Smooth muscle cell (in vitro differentiated cells): ENCODE results near the gene DERL3. TPM values are rescaled to one million over a fixed set of nuclear protein-coding genes. Genes with fewer than 3 reads are reported as not detected.

Experiments used
- DNase-seq: peaks from one replicate; lab custom pipeline; 2025; ENCODE audit not compliant: unreplicated experiment; lab: John Stamatoyannopoulos, UW
- H2AFZ ChIP-seq: fragments of 200-600 bp; sonication (generic); 2 replicates; pipeline ENCODE4 v1.6.0; 2016; ENCODE audit warnings: antibody characterized with exemption, low read depth, mild to moderate bottlenecking
- H3F3A ChIP-seq: fragments of 200-600 bp; sonication (generic); 2 replicates; pipeline ENCODE4 v1.6.0; 2017; ENCODE audit warnings: antibody characterized with exemption, low read depth
- H3K27ac ChIP-seq: fragments of 200-600 bp; sonication (generic); 2 replicates; pipeline ENCODE4 v1.5.1; 2016; ENCODE audit warnings: low read depth, mild to moderate bottlenecking
- H3K27me3 ChIP-seq: fragments of 200-600 bp; sonication (generic); 2 replicates; pipeline ENCODE4 v1.6.1; 2016; ENCODE audit warnings: low read depth, mild to moderate bottlenecking
- H3K36me3 ChIP-seq: fragments of 200-600 bp; sonication (generic); 2 replicates; pipeline ENCODE4 v1.5.1; 2016; ENCODE audit warnings: low read depth
- H3K4me1 ChIP-seq: fragments of 200-600 bp; sonication (generic); 2 replicates; pipeline ENCODE4 v1.5.1; 2016; ENCODE audit warnings: low read depth
- H3K4me2 ChIP-seq: fragments of 200-600 bp; sonication (generic); 2 replicates; pipeline ENCODE4 v1.6.0; 2016; ENCODE audit warnings: mild to moderate bottlenecking
- H3K4me3 ChIP-seq: fragments of 200-600 bp; sonication (generic); 2 replicates; pipeline ENCODE4 v1.5.1; 2016; ENCODE audit warnings: mild to moderate bottlenecking
- H3K79me2 ChIP-seq: fragments of 200-600 bp; sonication (generic); 2 replicates; pipeline ENCODE4 v1.6.0; 2016; ENCODE audit warnings: low read depth, mild to moderate bottlenecking
- H3K9ac ChIP-seq: fragments of 200-600 bp; sonication (generic); 2 replicates; pipeline ENCODE4 v1.6.0; 2016; ENCODE audit warnings: low read depth
- H3K9me3 ChIP-seq: fragments of 200-600 bp; sonication (generic); replicated peaks from 2 replicates; pipeline ENCODE4 v1.5.1; 2016; ENCODE audit warnings: low read depth
- H4K20me1 ChIP-seq: fragments of 200-600 bp; sonication (generic); 2 replicates; pipeline ENCODE4 v1.6.0; 2016; ENCODE audit warnings: low read depth
- WGBS: methylation state at CpG from one replicate; pipeline ENCODE4 v1.1.7; 2016; ENCODE audit warnings: low lambda C conversion rate; 5-methylcytosine and 5-hydroxymethylcytosine counted together
- polyA plus RNA-seq: library from polyadenylated mRNA; unstranded; fragments of >200 nt; fragmentation: Nextera tagmentation; extraction: Ambion mirVana; gene quantifications from 2 replicates; pipeline ENCODE4 v1.2.1, GENCODE V29; 2016
- total RNA-seq: library from RNA; depleted of rRNA; stranded (reverse); fragments of >200 nt; gene quantifications from 2 replicates; pipeline ENCODE4 v1.2.3, GENCODE V29; 2014
- TF ChIP-seq, protein P1 (sequence below): fragments of 200-600 bp; sonication (generic); IDR thresholded peaks from 2 replicates; pipeline ENCODE4 v1.5.1; 2017; ENCODE audit warnings: borderline replicate concordance, mild to moderate bottlenecking, antibody characterized with exemption; ENCODE audit not compliant: insufficient read depth, poor library complexity, severe bottlenecking

Gene DERL3
- total and polyA plus RNA-seq, 2 experiments from 2014 or later = 0.63 to 4.2 TPM

DNA sequence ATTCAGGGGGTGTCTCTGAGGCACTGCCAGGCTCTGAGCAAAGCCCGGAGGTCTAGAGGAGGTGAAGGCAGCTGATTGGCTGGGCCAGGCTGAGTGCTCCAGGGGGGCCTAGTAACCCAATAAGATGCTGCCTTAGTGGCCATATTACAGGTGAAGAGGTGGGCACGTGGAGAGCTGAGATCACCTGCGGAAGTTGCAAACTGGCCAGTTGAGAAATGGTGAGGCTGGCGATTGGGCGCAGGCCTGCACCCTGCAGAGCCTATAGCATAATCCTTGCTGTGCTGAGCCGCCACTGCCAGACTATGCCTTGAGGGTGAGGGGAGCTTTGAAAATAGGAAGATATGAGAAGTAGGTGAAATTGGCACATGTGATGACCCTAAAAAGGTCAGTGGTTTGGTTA, 21.7 kb downstream of the DERL3 start:
- H3K4me1 ChIP-seq = peaks cover 6% of the 10 kb centered on the region
- H3K9ac ChIP-seq = no peak overlapping the region
- H2AFZ ChIP-seq = no peak overlapping the region
- H3K9me3 ChIP-seq = no peaks in the 10 kb centered on the region
- no peaks in the 10 kb centered on the region for H3K27me3 ChIP-seq
- H3K4me3 ChIP-seq = no peak overlapping the region
- WGBS = 97% methylated on average over 6 of the region's 6 CpGs
- no peaks in the 10 kb centered on the region for H3K79me2 ChIP-seq
- H3F3A ChIP-seq = peaks cover 11% of the 10 kb centered on the region
- TF ChIP-seq, protein P1, sequence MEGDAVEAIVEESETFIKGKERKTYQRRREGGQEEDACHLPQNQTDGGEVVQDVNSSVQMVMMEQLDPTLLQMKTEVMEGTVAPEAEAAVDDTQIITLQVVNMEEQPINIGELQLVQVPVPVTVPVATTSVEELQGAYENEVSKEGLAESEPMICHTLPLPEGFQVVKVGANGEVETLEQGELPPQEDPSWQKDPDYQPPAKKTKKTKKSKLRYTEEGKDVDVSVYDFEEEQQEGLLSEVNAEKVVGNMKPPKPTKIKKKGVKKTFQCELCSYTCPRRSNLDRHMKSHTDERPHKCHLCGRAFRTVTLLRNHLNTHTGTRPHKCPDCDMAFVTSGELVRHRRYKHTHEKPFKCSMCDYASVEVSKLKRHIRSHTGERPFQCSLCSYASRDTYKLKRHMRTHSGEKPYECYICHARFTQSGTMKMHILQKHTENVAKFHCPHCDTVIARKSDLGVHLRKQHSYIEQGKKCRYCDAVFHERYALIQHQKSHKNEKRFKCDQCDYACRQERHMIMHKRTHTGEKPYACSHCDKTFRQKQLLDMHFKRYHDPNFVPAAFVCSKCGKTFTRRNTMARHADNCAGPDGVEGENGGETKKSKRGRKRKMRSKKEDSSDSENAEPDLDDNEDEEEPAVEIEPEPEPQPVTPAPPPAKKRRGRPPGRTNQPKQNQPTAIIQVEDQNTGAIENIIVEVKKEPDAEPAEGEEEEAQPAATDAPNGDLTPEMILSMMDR = no peak
- no peak overlapping the region for H3K27ac ChIP-seq
- DNase-seq = no peak
- H3K36me3 ChIP-seq = no peaks in the 10 kb centered on the region
- H3K4me2 ChIP-seq = no peak overlapping the region
- H4K20me1 ChIP-seq = peaks cover 12% of the 10 kb centered on the region

DNA sequence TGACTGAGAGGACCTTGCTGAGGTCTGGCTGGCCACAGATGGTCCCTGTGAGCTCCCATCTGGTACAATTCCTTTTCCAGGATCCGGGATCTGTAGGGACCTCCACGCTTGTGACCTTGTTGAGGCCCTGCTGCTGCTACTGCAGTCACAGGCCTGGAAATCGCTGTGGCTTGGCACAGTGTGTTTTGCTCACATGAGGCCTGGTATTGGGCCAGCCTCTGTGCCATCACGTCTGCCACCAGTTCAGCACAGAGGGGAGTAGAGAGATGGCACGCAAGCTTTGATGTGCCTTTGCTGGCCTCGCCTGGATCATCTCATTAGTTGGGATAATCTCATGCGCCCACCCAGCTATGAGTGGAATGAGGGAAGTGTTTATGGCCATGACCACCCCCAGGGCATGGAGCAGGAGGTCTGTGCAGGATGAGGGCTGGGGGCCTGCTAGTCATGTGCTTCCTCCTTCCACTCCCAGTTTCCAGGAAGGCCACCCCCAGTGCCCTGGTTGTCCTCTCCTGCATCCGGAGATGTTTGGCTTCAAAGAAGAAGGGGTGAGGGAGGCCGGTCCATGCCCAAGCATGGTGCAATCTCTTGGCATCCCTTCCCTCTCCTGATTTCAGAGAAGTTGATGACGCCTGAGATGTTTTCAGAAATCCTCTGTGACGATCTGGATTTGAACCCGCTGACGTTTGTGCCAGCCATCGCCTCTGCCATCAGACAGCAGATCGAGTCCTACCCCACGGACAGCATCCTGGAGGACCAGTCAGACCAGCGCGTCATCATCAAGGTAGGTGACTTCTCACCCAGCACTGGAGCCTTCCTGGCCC, 22.4 kb downstream of the DERL3 start:
- Histone ChIP-seq H3F3A (peaks cover 17% of the 10 kb centered on the region), H3K4me3 (no peak overlapping the region), H3K79me2 (no peaks in the 10 kb centered on the region), H2AFZ (no peak overlapping the region), H4K20me1 (peaks cover 12% of the 10 kb centered on the region), H3K4me2 (peak overlapping the region; percentile 66), H3K9ac (no peak overlapping the region), H3K9me3 (no peaks in the 10 kb centered on the region), H3K4me1 (peaks cover 6% of the 10 kb centered on the region), H3K27me3 (no peaks in the 10 kb centered on the region), H3K27ac (peak overlapping the region; percentile 71), H3K36me3 (peaks cover 4% of the 10 kb centered on the region)
- 69% methylated on average over 18 of the region's 18 CpGs for WGBS
- no peak for DNase-seq
- TF ChIP-seq, protein P1 = no peak

DNA sequence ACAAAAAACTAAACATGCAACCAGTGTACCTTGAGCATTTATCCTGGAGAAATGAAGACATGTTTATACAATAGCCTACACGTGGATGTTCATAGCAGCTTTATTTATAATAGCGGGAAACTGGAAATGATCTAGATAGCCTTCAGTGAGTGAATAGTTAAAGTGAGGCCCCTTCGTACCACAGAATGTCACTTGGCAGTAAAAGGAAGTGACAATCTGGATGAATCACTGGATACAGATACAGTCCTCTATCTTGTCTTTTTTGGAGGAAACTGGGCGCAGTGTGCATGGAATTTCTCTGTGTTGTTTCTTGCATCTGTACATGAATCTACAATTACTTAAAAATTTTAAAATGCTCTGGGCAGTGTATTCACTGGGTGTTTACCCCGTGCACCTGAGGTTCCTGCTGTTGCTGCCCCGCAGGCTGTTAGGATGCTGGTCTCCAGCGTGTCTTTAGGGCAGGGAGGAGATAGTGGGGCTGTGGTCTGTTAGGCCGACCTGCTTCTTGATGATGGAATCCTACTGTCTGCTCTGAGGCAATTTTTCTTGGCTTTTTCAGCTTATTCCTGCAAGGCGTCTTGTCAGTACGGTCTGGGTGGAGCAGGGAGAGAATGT, 23.2 kb downstream of the DERL3 start:
- H3F3A ChIP-seq = peaks cover 17% of the 10 kb centered on the region
- H3K4me1 ChIP-seq = peaks cover 6% of the 10 kb centered on the region
- 36% methylated on average over 10 of the region's 10 CpGs for WGBS
- peak overlapping the region; percentile 66 for H3K4me2 ChIP-seq
- no peak overlapping the region for H3K4me3 ChIP-seq
- no peak for DNase-seq
- H3K27me3 ChIP-seq = no peaks in the 10 kb centered on the region
- H3K27ac ChIP-seq = peak overlapping the region; percentile 71
- H3K9ac ChIP-seq = no peak overlapping the region
- H3K36me3 ChIP-seq = peaks cover 8% of the 10 kb centered on the region
- TF ChIP-seq, protein P1 = no peak
- peaks cover 12% of the 10 kb centered on the region for H4K20me1 ChIP-seq
- no peaks in the 10 kb centered on the region for H3K9me3 ChIP-seq
- no peaks in the 10 kb centered on the region for H3K79me2 ChIP-seq
- no peak overlapping the region for H2AFZ ChIP-seq
